OCI-M1 (cell line): ENCODE measurements around the gene ZNF385A.
"Not testable (repeated sequence)": the region's sequence is repeated elsewhere in the genome, so short reads cannot be mapped to it uniquely, and the experiment has no call there.

Source experiments
- DNase-seq: peaks from one replicate; lab custom pipeline; 2025; lab: John Stamatoyannopoulos, UW

The ZNF385A gene

GRCh38 chr12:54325442-54326109 is 59.0 kb downstream of the ZNF385A start:
- not testable (repeated sequence) for DNase-seq

GRCh38 chr12:54324617-54325441 is 59.7 kb downstream of the ZNF385A start, which contains the start of gene COPZ1:
COPZ1 (plus strand) TSS chr12:54325131; CDS start chr12:54325164, 33 bp downstream.
- DNase-seq: peak; percentile 99

- DNase-seq: no peak
Measured at GRCh38 chr12:54321363-54321762, 63.2 kb downstream of the ZNF385A start.
